Fibroblast of skin of right biceps (primary cell): ENCODE data around the gene ARL3.
"Not testable (repeated sequence)": the region's sequence is repeated elsewhere in the genome, so short reads cannot be mapped to it uniquely, and the experiment has no call there.

Source experiments
- DNase-seq: peaks from one replicate; pipeline ENCODE4 v3.0.0-alpha.2; 2013

The ARL3 gene

GRCh38 chr10:102713814-102714620 lies at the start of gene ARL3:
Gene ARL3 (minus strand): TSS chr10:102714397. CDS start chr10:102714275, 122 bp downstream.
- DNase-seq: peak; percentile 99

DNA sequence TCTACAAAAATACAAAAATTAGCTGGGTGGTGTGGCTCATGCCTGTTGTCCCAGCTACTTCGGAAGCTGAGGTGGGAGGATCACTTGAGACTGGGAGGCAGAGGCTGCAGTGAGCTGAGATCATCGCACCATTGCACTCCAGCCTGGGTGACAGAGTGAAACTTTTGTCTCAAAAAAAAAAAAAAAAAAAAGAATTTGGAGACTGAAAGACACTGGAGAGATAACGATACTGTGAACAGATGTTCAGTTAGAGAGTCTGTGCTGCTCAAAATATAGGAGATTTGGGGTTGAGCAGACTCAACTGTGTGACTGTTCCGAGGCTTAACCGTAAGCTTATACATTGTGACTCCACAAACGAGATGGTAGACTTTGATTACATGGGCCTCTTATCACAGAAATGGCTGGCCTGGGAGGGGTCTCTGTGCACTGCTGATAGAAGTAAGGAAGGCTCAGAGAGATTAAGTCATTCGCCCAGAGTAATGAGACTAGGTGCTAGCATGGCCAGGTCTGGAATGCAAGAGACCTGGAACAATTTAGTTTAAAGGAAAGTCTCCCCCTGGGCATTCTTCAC lies 48.9 kb upstream of the ARL3 start:
- DNase-seq: no peak

DNA sequence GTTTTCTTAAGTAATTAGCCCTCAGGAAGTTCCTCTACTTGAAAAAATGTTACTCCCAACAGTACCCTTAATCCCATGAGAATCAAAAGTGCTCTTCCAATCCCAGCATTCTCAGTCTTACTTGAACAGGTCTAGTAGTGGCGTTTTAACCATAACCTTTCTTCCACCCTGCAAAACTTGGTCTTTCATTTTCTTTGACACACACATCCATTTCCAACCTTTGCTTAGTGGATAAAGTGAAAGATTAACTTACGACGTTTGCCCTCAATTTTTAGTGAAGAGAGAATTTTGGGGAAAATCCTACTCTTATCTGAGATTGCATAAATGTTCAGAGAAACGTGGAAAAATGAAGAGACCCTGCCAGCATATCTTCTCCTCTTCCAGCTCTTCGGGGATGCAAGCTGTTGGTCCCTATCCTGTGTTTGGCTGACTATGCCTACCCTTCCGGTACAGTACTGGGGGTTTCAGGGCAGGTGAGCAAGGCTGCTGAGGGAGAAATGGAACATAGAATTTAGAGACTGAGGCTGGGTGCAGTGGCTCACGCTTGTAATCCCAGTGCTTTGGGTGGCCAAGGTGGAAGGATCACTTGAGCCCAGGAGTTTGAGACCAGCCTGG lies 48.3 kb upstream of the ARL3 start:
- DNase-seq: no peak

DNA sequence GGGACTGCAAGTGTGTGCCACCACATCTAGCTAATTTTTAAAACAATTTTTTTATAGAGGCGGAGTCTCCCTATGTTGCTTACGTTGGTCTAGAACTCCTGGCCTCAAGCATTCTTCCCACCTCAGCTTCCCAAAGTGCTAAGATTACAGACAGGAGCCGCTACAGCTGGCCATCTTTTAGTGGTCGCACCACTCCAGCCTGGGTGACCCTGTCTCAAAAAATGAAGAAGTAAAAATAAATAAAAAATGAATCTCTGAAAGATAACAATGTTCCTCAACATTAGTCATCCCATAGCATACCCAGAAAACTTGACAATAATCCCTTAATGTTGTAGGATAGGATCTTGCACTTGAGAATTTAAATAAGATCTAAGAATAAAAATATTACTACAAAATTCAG lies 47.8 kb upstream of the ARL3 start:
- peak; percentile 23 for DNase-seq

DNA sequence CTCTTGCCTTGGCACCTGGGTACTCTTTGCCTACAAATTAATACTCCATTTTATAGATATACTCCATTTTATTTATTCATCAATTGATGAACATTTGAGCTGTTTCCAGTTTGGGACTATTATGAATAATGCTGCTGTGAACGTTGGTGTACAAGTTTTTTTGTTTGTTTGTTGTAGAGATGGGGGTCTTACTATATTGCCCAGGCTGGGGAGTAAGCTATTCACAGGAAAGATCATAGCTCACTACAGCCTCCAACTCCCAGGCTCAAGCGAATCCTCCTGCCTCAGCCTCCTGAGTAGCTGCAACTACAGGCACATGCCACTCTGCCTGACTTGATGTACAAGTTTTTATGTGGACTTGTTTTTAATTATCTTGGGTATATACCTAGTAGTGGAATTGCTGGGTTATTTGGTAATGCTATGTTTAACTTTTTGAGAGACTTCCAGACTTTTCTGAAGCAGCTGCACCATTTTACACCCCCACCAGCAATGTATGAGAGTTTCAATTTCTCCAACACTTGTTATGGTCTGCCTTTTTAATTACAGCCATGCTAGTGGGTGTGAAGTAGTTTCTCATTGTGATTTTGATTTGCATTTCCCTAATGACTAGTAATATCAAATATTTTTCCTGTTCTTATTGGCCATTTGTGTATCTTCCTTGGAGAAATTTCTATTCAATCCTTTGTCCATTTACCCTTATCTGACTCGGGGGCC lies 45.5 kb upstream of the ARL3 start:
- no peak for DNase-seq

DNA sequence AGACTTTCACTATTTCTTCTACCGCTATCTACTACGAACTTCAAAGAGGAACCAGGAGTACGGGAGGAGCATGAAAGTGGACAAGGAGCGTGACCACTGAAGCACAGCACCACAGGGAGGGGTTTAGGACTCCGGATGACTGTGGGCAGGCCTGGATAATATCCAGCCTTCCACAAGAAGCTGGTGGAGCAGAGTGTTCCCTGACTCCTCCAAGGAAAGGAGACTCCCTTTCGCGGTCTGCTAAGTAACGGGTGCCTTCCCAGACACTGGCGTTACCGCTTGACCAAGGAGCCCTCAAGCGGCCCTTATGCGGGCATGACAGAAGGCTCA lies 44.7 kb upstream of the ARL3 start:
- DNase-seq: not testable (repeated sequence)

- no peak for DNase-seq
Observed at GRCh38 chr10:102758240-102758932, 44.2 kb upstream of the ARL3 start.

DNA sequence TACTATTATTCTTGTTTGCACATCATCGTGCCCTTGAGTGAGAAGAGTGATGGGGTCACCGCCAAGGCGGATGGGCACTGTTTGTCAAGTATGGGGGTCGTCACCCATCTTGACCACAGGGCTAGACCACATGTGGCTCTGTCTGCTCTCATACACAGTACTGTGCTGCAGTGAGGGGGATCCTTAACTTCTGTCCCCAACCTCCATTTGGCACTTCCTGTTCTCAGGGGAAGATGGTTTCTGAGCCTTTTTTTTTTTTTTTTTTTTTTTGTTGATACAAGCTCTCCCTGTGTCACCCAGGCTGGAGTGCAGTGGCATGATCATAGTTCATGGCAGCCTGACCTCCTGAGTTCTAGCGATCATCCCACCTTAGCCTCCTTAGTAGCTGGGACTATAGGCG lies 43.1 kb upstream of the ARL3 start:
- DNase-seq: no peak

GRCh38 chr10:102753718-102754117 lies 39.5 kb upstream of the ARL3 start:
- no peak for DNase-seq

GRCh38 chr10:102752934-102753664 lies 38.9 kb upstream of the ARL3 start:
- peak; percentile 80 for DNase-seq

- peak; percentile 81 for DNase-seq
Observed at GRCh38 chr10:102752266-102752930, 38.2 kb upstream of the ARL3 start.

- no peak for DNase-seq
Observed at GRCh38 chr10:102745157-102745556, 31.0 kb upstream of the ARL3 start.

DNA sequence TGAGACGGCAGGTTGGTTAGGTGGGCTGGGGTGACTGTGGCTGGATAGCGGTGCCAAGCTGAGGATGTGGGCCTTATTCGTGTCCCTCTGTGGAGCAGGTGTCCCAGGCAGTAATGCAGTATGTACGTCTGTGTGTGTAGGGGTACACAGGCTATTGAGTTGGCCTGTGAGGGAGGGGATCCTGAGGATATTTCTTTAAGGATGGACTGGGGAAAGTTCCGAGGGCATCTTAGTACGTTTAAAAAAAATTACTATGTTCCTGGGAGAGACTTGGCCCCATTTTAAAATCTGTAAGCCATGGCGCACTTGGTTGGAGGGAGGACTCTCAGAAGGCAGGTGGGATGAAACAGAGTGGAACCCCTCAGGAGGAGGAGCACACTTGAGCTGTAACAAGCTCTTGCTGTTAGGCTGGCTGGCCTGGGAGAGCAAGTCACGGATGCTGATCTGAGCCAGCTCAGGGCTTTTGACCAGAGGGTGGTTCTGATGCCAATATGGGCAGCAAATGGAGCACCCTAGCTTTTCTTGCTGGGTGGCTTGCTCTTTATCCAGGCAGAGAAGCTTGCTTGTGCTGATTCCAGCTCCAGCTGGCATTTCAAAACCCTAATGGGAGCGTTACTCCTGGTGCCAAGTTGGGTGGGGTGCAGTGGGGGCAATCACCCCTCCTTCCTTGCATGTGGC lies 30.3 kb upstream of the ARL3 start:
- DNase-seq: peak; percentile 11

GRCh38 chr10:102743588-102744373 lies 29.6 kb upstream of the ARL3 start, which contains the start of gene WBP1L:
Gene WBP1L (plus strand): TSS chr10:102743948. CDS start chr10:102744054, 106 bp downstream.
- DNase-seq: peak; percentile 100

DNA sequence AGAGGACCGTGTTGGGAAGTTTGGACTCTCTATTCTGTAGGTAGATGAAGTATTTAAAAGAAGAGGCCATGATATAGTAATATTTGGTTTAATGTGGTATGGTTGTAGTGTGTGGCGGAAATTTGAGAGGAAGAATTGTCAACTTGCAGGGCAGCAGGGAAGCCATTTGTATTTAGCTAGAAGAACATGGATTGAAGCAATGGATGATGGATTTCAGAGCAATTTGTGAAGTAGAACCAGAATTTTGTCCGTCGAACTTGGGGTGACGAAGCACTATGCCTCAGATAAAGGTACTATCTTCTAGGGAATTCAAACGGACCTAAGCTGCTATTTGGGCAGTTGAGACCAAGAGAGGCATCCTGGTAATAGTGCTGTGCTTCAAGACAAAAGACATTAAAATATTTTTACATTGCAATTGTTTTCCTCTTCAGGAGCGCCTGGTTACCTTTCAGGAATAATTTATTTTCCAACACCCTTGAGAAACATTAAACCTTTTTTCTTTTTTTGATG lies 28.9 kb upstream of the ARL3 start:
- no peak for DNase-seq

GRCh38 chr10:102742313-102742712 lies 28.1 kb upstream of the ARL3 start:
- DNase-seq: not testable (repeated sequence)

GRCh38 chr10:102741726-102742237 lies 27.6 kb upstream of the ARL3 start:
- DNase-seq: no peak

DNA sequence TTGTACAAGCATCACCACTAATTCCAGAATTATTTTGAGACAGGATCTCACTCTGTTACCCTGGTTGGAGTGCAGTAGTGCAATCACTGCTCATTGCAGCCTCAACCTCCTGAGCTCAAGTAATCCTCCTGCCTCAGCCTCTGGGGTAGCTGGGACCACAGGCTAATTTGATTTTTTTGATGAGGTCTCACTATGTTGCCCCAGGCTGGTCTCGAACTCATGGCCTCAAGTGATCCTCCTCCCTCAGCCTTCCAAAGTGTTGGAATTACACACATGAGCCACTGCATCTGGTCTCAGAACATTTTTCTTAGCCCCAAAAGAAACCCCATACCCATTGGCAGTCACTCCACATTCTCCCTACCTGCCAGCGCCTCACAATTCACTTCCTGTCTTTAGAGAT lies 26.0 kb upstream of the ARL3 start:
- no peak for DNase-seq

GRCh38 chr10:102738692-102739121 lies 24.5 kb upstream of the ARL3 start:
- no peak for DNase-seq
